Frontal cortex (tissue), 4 donors: ENCODE measurements around the gene DTNB. TPM values are rescaled to one million over a fixed set of nuclear protein-coding genes. Genes with fewer than 3 reads are reported as not detected.
"Not testable (repeated sequence)": the region's sequence is repeated elsewhere in the genome, so short reads cannot be mapped to it uniquely, and the experiment has no call there.

Source experiments
- DNase-seq, 2 donors: peaks; one replicate each; pipeline ENCODE4 v3.0.0; 2012; ENCODE audit warnings: low spot score in 2 of 2
- FAIRE-seq: peaks from 2 replicates; lab custom pipeline; 2012; peaks lifted over from hg19 to GRCh38; lab: Jason Lieb, UNC
- total RNA-seq: library from RNA; depleted of rRNA; stranded (reverse); fragments of >200 nt; gene quantifications from one replicate; pipeline ENCODE4 v1.2.3, GENCODE V29; 2014
- donor health status: control.
- donor health status: control.
- donor health status: control.

Gene DTNB
- 18.3 TPM for total RNA-seq

- FAIRE-seq (no peak), DNase-seq (peak; percentile 91 to 92)
These were observed at the start of gene DTNB for GRCh38 chr2:25673300-25674076. DTNB (minus strand) TSS chr2:25673577; CDS start chr2:25652660, 20,917 bp downstream.

DNA sequence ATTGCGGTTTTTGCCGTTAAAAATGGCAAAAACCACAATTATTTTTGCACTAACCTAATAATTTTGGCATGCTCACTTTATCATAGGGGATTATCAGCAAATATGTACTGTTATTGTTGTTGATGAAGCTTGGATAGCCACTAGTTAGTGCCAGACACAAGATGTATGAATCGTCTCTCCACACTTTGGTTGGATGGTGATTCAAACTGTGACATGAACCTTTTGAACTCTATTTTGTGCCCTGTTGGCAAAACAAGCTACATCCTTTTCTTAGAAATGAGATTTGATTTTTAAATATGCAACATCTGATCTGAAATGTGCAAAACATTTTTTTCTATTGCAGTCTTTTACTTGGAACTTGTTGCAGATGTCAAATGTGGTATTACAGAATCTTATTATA, 48.8 kb upstream of the DTNB start:
- FAIRE-seq: no peak
- DNase-seq: no peak

GRCh38 chr2:25720575-25720974, 47.2 kb upstream of the DTNB start:
- FAIRE-seq (no peak), DNase-seq (no peak)

DNA sequence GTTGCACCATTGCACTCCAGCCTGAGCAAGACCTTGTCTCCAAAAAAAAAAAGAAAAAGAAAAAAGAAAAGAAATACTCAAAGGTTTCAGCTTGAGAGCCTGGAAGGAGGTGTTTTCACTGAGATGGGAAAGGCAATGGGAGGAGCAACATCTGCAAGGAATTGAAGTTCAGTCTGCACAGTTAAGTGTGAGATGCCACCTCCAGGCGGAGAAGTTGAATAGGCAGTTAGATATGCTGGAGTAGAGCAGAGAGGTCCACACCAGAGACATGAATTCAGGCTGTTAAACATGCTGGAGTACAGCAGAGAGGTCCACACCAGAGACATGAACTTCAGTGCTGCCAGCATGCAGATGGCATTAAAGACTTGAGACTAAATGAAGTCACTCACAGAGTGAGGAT, 41.4 kb upstream of the DTNB start:
- DNase-seq: no peak
- no peak for FAIRE-seq

- DNase-seq (no peak), FAIRE-seq (no peak)
These were observed 39.1 kb upstream of the DTNB start for GRCh38 chr2:25712455-25712854.

DNA sequence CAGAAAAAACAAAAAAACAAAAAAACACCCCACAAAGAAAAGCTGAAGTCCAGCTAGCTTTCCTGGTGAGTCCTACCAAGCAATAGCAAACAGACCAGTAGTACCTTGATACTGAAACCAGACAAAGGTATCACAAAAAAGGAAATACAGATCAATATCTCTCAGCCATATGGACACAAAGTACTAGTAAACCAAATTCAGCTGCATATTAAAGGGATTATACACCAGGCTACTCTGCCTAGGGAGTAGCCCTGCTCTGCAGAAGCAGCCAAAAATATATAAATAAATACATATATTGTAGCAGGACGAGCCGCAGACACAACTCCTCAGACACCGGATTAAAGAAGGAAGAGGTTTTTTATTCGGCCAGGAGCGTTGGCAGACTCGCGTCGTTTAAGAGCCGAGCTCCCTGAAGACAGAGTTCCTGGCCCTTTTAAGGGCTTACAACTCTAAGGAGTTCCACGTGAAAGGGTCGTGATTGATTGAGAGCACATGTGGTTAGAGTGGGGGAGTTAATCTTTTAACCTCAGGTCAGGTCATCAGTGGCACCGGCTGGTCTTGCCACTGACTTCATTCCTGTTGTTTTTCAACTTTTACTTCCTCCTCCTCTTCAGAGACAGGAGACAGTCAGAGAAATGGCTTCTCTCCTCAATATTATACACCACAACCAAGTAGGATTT, 38.4 kb upstream of the DTNB start:
- FAIRE-seq (no peak), DNase-seq (no peak)

GRCh38 chr2:25710750-25711149, 37.4 kb upstream of the DTNB start:
- DNase-seq: no peak
- no peak for FAIRE-seq

GRCh38 chr2:25709349-25709748, 36.0 kb upstream of the DTNB start:
- no peak for FAIRE-seq

GRCh38 chr2:25707927-25708590, 34.7 kb upstream of the DTNB start:
- DNase-seq (no peak), FAIRE-seq (no peak)

More at GRCh38 chr2:25709349-25709748, 36.0 kb upstream of the DTNB start:
- DNase-seq: no peak

DNA sequence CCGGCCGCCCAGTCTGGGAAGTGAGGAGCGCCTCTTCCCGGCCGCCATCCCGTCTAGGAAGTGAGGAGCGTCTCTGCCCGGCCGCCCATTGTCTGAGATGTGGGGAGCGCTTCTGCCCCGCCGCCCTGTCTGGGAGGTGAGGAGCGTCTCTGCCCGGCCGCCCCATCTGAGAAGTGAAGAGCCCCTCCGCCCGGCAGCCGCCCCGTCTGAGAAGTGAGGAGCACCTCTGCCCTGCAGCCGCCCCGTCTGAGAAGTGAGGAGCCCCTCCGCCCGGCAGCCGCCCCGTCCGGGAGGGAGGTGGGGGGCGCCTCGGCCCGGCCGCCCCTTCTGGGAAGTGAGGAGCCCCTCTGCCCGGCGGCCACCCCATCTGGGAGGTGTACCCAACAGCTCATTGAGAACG, 32.2 kb upstream of the DTNB start:
- DNase-seq, FAIRE-seq: not testable (repeated sequence)

DNA sequence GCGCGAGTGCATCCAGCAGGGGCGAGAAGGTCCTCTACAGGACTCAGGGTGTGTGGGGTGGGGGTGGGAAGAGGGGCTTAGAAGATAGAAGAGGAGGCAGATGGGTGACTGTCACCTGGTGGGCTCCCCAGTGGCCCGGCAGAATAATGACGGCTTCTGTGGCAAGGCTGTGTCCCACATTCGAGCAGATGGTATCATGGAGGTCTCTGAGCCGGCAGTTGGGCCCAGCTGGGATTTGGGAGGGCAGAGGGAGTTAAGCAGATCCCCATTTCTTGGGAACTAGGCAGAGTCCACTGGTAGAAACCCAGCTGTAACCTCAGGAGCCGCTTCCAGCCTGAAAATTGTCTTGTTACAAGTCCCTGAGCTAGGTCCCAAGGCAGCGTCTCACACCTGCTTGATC, 28.4 kb upstream of the DTNB start:
- DNase-seq (no peak), FAIRE-seq (no peak)

DNA sequence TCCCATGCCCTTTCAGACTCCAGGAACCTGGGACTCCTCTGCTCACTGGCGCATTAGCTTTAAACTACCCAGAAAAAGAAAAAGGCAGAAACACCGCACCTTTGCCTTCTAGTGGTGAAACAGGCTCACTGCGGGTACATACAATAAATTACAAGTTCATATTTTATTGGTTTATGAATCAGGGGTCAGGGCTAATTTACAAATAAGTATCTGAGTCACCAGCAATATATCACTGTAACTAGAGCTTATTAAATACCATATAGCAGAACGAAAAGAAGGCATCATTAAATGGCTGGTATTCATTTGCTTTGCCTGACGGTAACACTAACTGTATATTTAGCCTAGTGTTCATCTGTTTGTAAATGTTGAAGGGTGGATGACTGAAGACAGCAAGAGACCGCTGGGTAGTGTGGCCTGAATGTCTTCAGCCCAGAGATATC, 26.9 kb upstream of the DTNB start:
- FAIRE-seq (no peak), DNase-seq (peak in 1 of 2 donors; percentile 43)

DNA sequence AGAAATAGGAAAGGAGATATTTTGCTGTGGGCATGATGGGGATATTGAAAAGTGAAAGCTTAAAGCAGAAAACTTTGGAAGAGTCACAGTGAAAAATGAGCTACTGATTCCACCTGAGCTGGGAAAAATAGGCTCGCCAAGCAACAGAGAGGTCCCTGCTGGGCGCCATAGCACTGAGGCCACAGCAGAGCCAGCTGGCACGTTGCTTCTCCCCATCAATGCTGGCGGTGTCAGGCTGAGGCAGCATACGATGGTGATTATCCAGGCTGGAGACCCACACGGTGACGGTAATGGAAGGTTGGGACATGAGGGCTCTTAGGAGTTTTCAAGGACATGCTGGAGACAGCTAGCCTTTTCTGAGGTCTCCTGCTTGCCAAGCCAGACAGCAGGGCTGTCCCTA, 25.8 kb upstream of the DTNB start:
- no peak for DNase-seq

GRCh38 chr2:25698752-25699151, 25.4 kb upstream of the DTNB start:
- DNase-seq: no peak
- FAIRE-seq: no peak

More for the DNA sequence above, 25.8 kb upstream of the DTNB start:
- FAIRE-seq: no peak

GRCh38 chr2:25697559-25698341, 24.4 kb upstream of the DTNB start:
- DNase-seq: no peak
- FAIRE-seq: no peak

GRCh38 chr2:25692737-25693445, 19.5 kb upstream of the DTNB start:
- no peak for DNase-seq
- FAIRE-seq: no peak

DNA sequence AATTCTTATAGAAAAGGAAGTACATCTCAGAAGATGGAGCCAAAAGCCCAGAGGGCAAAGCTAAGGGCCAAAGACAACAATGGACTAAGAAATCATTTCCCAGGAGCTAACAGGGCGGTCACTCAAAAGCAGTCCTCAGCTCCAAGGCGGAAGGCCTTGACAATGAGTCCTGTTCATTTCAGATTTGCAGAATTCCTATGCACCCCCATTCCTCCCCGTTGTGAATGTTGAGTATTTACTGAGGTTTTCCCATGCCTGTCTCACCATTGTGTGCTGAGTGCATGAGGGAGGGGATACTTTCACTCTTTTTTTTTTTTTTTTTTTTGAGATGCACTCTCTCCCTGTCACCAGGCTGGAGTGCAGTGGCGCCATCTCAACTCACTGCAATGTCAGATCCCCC, 18.8 kb upstream of the DTNB start:
- no peak for DNase-seq
- no peak for FAIRE-seq

DNA sequence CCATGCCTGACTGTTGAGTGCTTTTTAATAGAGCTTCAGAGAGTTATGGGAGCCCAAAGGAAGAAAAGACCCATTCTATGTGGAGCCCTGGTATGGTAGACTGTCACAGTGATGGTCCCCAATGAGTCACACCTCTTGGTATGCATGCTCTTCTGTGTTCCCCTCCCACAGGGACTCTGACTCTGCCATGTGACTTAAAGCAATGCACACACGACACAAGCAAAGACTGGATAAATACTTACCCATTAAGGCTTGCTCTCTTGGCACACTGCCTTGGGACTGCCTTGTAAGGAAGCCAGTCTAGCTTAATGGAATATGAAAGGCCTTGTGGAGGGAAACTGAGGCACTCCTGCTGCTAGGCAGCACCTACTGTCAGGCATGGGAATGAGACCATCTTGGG, 16.7 kb upstream of the DTNB start:
- no peak for FAIRE-seq
- DNase-seq: no peak

- FAIRE-seq: no peak
- DNase-seq: no peak
These were observed 14.9 kb upstream of the DTNB start for GRCh38 chr2:25688236-25688635.
